ENCODE data around the gene TRAF7.
"Not testable (repeated sequence)": the region's sequence is repeated elsewhere in the genome, so short reads cannot be mapped to it uniquely, and the experiment has no call there.

The TRAF7 gene

GRCh38 chr16:2122934-2123683, 32.5 kb upstream of the TRAF7 start:
- H3K27me3 ChIP-seq (ENCODE audit: control insufficient read depth in 1 of 2, insufficient read depth in 2 of 2, low read length in 2 of 2); H3K36me3 ChIP-seq (ENCODE audit: control insufficient read depth in 2 of 2, insufficient read depth in 2 of 2, low read length in 2 of 2); H3K9me3 ChIP-seq (ENCODE audit: control insufficient read depth in 2 of 2, low read length in 2 of 2): not testable (repeated sequence)
- H3K4me1 ChIP-seq (ENCODE audit: control insufficient read depth, insufficient read depth, low read length), result peaks cover 58% of the 10 kb centered on the region
- H3K4me3 ChIP-seq (ENCODE audit: low read length in 2 of 2), result peak overlapping the region; percentile 60 to 69
- peak overlapping the region; percentile 58 to 68 for H3K9ac ChIP-seq (ENCODE audit: low read length in 2 of 2)
- H3K27ac ChIP-seq (ENCODE audit: low read length), result peak overlapping the region; percentile 97

GRCh38 chr16:2123706-2124376, 31.7 kb upstream of the TRAF7 start:
- not testable (repeated sequence) for H3K9me3 ChIP-seq (ENCODE audit: control insufficient read depth in 2 of 2, low read length in 2 of 2); H3K27me3 ChIP-seq (ENCODE audit: control insufficient read depth in 1 of 2, insufficient read depth in 2 of 2, low read length in 2 of 2); H3K36me3 ChIP-seq (ENCODE audit: control insufficient read depth in 2 of 2, insufficient read depth in 2 of 2, low read length in 2 of 2)
- Histone ChIP-seq H3K4me1 (ENCODE audit: control insufficient read depth, insufficient read depth, low read length) (peaks cover 62% of the 10 kb centered on the region), H3K27ac (ENCODE audit: low read length) (peak overlapping the region; percentile 97), H3K9ac (ENCODE audit: low read length in 2 of 2) (peak overlapping the region; percentile 55 to 78), H3K4me3 (ENCODE audit: low read length in 2 of 2) (peak overlapping the region; percentile 12 to 69)

- Histone ChIP-seq H3K4me3 (ENCODE audit: low read length in 2 of 2) (peak overlapping the region; percentile 12 to 69), H3K27ac (ENCODE audit: low read length) (peak overlapping the region; percentile 97), H3K9ac (ENCODE audit: low read length in 2 of 2) (peak overlapping the region; percentile 75 to 78), H3K4me1 (ENCODE audit: control insufficient read depth, insufficient read depth, low read length) (peaks cover 62% of the 10 kb centered on the region)
- not testable (repeated sequence) for H3K27me3 ChIP-seq (ENCODE audit: control insufficient read depth in 1 of 2, insufficient read depth in 2 of 2, low read length in 2 of 2); H3K9me3 ChIP-seq (ENCODE audit: control insufficient read depth in 2 of 2, low read length in 2 of 2); H3K36me3 ChIP-seq (ENCODE audit: control insufficient read depth in 2 of 2, insufficient read depth in 2 of 2, low read length in 2 of 2)
Observed at GRCh38 chr16:2124377-2124693, 31.2 kb upstream of the TRAF7 start.

- H3K27me3 ChIP-seq (ENCODE audit: control insufficient read depth in 1 of 2, insufficient read depth in 2 of 2, low read length in 2 of 2); H3K9me3 ChIP-seq (ENCODE audit: control insufficient read depth in 2 of 2, low read length in 2 of 2); H3K36me3 ChIP-seq (ENCODE audit: control insufficient read depth in 2 of 2, insufficient read depth in 2 of 2, low read length in 2 of 2): not testable (repeated sequence)
- peak overlapping the region; percentile 97 for H3K27ac ChIP-seq (ENCODE audit: low read length)
- H3K9ac ChIP-seq (ENCODE audit: low read length in 2 of 2), result peak overlapping the region; percentile 78
- H3K4me3 ChIP-seq (ENCODE audit: low read length in 2 of 2), result peak overlapping the region; percentile 12 to 69
- H3K4me1 ChIP-seq (ENCODE audit: control insufficient read depth, insufficient read depth, low read length), result peaks cover 65% of the 10 kb centered on the region
Observed at GRCh38 chr16:2124694-2125444, 30.7 kb upstream of the TRAF7 start.

- not testable (repeated sequence) for H3K9me3 ChIP-seq (ENCODE audit: control insufficient read depth in 2 of 2, low read length in 2 of 2); H3K36me3 ChIP-seq (ENCODE audit: control insufficient read depth in 2 of 2, insufficient read depth in 2 of 2, low read length in 2 of 2); H3K27me3 ChIP-seq (ENCODE audit: control insufficient read depth in 1 of 2, insufficient read depth in 2 of 2, low read length in 2 of 2)
- H3K4me3 ChIP-seq (ENCODE audit: low read length in 2 of 2), result peak overlapping the region in 1 of 2 donors; percentile 69
- H3K4me1 ChIP-seq (ENCODE audit: control insufficient read depth, insufficient read depth, low read length), result peaks cover 67% of the 10 kb centered on the region
- peak overlapping the region; percentile 97 for H3K27ac ChIP-seq (ENCODE audit: low read length)
- H3K9ac ChIP-seq (ENCODE audit: low read length in 2 of 2), result peak overlapping the region; percentile 78
Observed at GRCh38 chr16:2125609-2126008, 30.0 kb upstream of the TRAF7 start.

- Histone ChIP-seq H3K4me3 (ENCODE audit: low read length in 2 of 2) (peak overlapping the region in 1 of 2 donors; percentile 58), H3K9ac (ENCODE audit: low read length in 2 of 2) (peak overlapping the region; percentile 42 to 78), H3K27ac (ENCODE audit: low read length) (peak overlapping the region; percentile 97), H3K4me1 (ENCODE audit: control insufficient read depth, insufficient read depth, low read length) (peaks cover 64% of the 10 kb centered on the region)
- H3K9me3 ChIP-seq (ENCODE audit: control insufficient read depth in 2 of 2, low read length in 2 of 2); H3K36me3 ChIP-seq (ENCODE audit: control insufficient read depth in 2 of 2, insufficient read depth in 2 of 2, low read length in 2 of 2); H3K27me3 ChIP-seq (ENCODE audit: control insufficient read depth in 1 of 2, insufficient read depth in 2 of 2, low read length in 2 of 2): not testable (repeated sequence)
Observed at GRCh38 chr16:2126161-2126743, 29.3 kb upstream of the TRAF7 start.

- not testable (repeated sequence) for H3K27me3 ChIP-seq (ENCODE audit: control insufficient read depth in 1 of 2, insufficient read depth in 2 of 2, low read length in 2 of 2); H3K9me3 ChIP-seq (ENCODE audit: control insufficient read depth in 2 of 2, low read length in 2 of 2); H3K36me3 ChIP-seq (ENCODE audit: control insufficient read depth in 2 of 2, insufficient read depth in 2 of 2, low read length in 2 of 2)
- Histone ChIP-seq H3K4me1 (ENCODE audit: control insufficient read depth, insufficient read depth, low read length) (peaks cover 58% of the 10 kb centered on the region), H3K27ac (ENCODE audit: low read length) (peak overlapping the region; percentile 97), H3K4me3 (ENCODE audit: low read length in 2 of 2) (peak overlapping the region in 1 of 2 donors; percentile 58), H3K9ac (ENCODE audit: low read length in 2 of 2) (peak overlapping the region; percentile 72 to 78)
Observed at GRCh38 chr16:2126928-2127556, 28.5 kb upstream of the TRAF7 start.

- Histone ChIP-seq H3K27ac (ENCODE audit: low read length) (peak overlapping the region; percentile 97), H3K4me1 (ENCODE audit: control insufficient read depth, insufficient read depth, low read length) (peaks cover 52% of the 10 kb centered on the region), H3K9ac (ENCODE audit: low read length in 2 of 2) (peak overlapping the region in 1 of 2 donors; percentile 78), H3K4me3 (ENCODE audit: low read length in 2 of 2) (peak overlapping the region in 1 of 2 donors; percentile 58)
- not testable (repeated sequence) for H3K9me3 ChIP-seq (ENCODE audit: control insufficient read depth in 2 of 2, low read length in 2 of 2); H3K36me3 ChIP-seq (ENCODE audit: control insufficient read depth in 2 of 2, insufficient read depth in 2 of 2, low read length in 2 of 2); H3K27me3 ChIP-seq (ENCODE audit: control insufficient read depth in 1 of 2, insufficient read depth in 2 of 2, low read length in 2 of 2)
Observed at GRCh38 chr16:2127630-2128280, 27.8 kb upstream of the TRAF7 start.

GRCh38 chr16:2129251-2129650, 26.3 kb upstream of the TRAF7 start:
- not testable (repeated sequence) for H3K4me3 ChIP-seq (ENCODE audit: low read length in 2 of 2); H3K27ac ChIP-seq (ENCODE audit: low read length); H3K9me3 ChIP-seq (ENCODE audit: control insufficient read depth in 2 of 2, low read length in 2 of 2); H3K9ac ChIP-seq (ENCODE audit: low read length in 2 of 2); H3K36me3 ChIP-seq (ENCODE audit: control insufficient read depth in 2 of 2, insufficient read depth in 2 of 2, low read length in 2 of 2); H3K27me3 ChIP-seq (ENCODE audit: control insufficient read depth in 1 of 2, insufficient read depth in 2 of 2, low read length in 2 of 2)
- H3K4me1 ChIP-seq (ENCODE audit: control insufficient read depth, insufficient read depth, low read length), result peaks cover 46% of the 10 kb centered on the region

- H3K4me3 ChIP-seq (ENCODE audit: low read length in 2 of 2); H3K27me3 ChIP-seq (ENCODE audit: control insufficient read depth in 1 of 2, insufficient read depth in 2 of 2, low read length in 2 of 2); H3K36me3 ChIP-seq (ENCODE audit: control insufficient read depth in 2 of 2, insufficient read depth in 2 of 2, low read length in 2 of 2); H3K9ac ChIP-seq (ENCODE audit: low read length in 2 of 2); H3K9me3 ChIP-seq (ENCODE audit: control insufficient read depth in 2 of 2, low read length in 2 of 2): not testable (repeated sequence)
- Histone ChIP-seq H3K4me1 (ENCODE audit: control insufficient read depth, insufficient read depth, low read length) (peaks cover 43% of the 10 kb centered on the region), H3K27ac (ENCODE audit: low read length) (peak overlapping the region; percentile 46)
Observed at GRCh38 chr16:2129890-2130447, 25.6 kb upstream of the TRAF7 start.
